PFSK-1 (cell line): ENCODE results near the gene RAB14.

ENCODE experiments used
- FOXP2 ChIP-seq: optimal IDR thresholded peaks from 2 replicates; pipeline ENCODE3; 2011; ENCODE audit warnings: borderline replicate concordance, control low read depth, inconsistent platforms; ENCODE audit not compliant: insufficient read depth; ENCODE audit errors: extremely low read length, extremely low read depth
- POLR2AphosphoS5 ChIP-seq: IDR thresholded peaks from 2 replicates; pipeline ENCODE4 v1.6.1; 2012; ENCODE audit warnings: low read depth, mild to moderate bottlenecking, control low read depth, low read length, moderate library complexity
- SIN3A ChIP-seq: IDR thresholded peaks from 2 replicates; pipeline ENCODE4 v1.6.1; 2012; ENCODE audit warnings: mild to moderate bottlenecking, low read length, moderate library complexity, borderline replicate concordance; ENCODE audit not compliant: insufficient read depth
- TAF1 ChIP-seq: IDR thresholded peaks from 2 replicates; pipeline ENCODE4 v1.6.1; 2012; ENCODE audit warnings: low read length, control low read depth, borderline replicate concordance; ENCODE audit not compliant: insufficient read depth
- TF ChIP-seq, protein P1 (sequence below), 2 experiments: IDR thresholded peaks; 2 replicates each; pipeline versions ENCODE4 v1.6.1 to v1.8.0; 2011 to 2012; ENCODE audit warnings: low read depth in 2 of 2, low read length in 2 of 2, control low read depth in 1 of 2, inconsistent platforms in 1 of 2, mild to moderate bottlenecking in 1 of 2, moderate library complexity in 1 of 2; ENCODE audit not compliant: insufficient read depth in 1 of 2

- no peak for TF ChIP-seq POLR2AphosphoS5
- no peak for TF ChIP-seq TAF1
- TF ChIP-seq SIN3A, result no peak
- TF ChIP-seq, protein P1, sequence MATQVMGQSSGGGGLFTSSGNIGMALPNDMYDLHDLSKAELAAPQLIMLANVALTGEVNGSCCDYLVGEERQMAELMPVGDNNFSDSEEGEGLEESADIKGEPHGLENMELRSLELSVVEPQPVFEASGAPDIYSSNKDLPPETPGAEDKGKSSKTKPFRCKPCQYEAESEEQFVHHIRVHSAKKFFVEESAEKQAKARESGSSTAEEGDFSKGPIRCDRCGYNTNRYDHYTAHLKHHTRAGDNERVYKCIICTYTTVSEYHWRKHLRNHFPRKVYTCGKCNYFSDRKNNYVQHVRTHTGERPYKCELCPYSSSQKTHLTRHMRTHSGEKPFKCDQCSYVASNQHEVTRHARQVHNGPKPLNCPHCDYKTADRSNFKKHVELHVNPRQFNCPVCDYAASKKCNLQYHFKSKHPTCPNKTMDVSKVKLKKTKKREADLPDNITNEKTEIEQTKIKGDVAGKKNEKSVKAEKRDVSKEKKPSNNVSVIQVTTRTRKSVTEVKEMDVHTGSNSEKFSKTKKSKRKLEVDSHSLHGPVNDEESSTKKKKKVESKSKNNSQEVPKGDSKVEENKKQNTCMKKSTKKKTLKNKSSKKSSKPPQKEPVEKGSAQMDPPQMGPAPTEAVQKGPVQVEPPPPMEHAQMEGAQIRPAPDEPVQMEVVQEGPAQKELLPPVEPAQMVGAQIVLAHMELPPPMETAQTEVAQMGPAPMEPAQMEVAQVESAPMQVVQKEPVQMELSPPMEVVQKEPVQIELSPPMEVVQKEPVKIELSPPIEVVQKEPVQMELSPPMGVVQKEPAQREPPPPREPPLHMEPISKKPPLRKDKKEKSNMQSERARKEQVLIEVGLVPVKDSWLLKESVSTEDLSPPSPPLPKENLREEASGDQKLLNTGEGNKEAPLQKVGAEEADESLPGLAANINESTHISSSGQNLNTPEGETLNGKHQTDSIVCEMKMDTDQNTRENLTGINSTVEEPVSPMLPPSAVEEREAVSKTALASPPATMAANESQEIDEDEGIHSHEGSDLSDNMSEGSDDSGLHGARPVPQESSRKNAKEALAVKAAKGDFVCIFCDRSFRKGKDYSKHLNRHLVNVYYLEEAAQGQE (IDR thresholded peaks at IDR 0.05; ENCODE audit: insufficient read depth in 1 of 2, low read depth in 2 of 2, low read length in 2 of 2), result no peak
- no peak for TF ChIP-seq FOXP2
Observed at GRCh38 chr9:121189660-121190059, 12.0 kb downstream of the RAB14 start.
